CD4-positive, alpha-beta T cell (primary cell): ENCODE results near the gene KLF15. TPM values are rescaled to one million over a fixed set of nuclear protein-coding genes. Genes with fewer than 3 reads are reported as not detected.

Experiments used
- ATAC-seq: fragments of 200-7000 bp; cut with Tn5 transposase; one replicate; pipeline ENCODE4 v1.10.0; 2022; ENCODE audit warnings: mild to moderate bottlenecking; ENCODE audit not compliant: poor library complexity
- CTCF ChIA-PET: fragments of 350-600 bp; sonication (Branson Sonifier 250); formaldehyde crosslinking; loops from one replicate; lab custom pipeline; 2021; ENCODE audit warnings: antibody characterized with exemption, inconsistent platforms; lab: Charles Lee
- POLR2A ChIA-PET: fragments of 350-600 bp; sonication (Branson Sonifier 250); formaldehyde crosslinking; loops from one replicate; lab custom pipeline; 2021; ENCODE audit warnings: antibody characterized with exemption, inconsistent platforms; lab: Charles Lee
- DNase-seq, 14 experiments: peaks; one replicate each; pipeline ENCODE4 v3.0.0-alpha.2; 2013 to 2020; ENCODE audit warnings: mixed read lengths in 2 of 14
- H3K27ac ChIP-seq, 2 donors: one replicate each; pipeline versions ENCODE4 v1.5.1 to v1.7.0; 2013; ENCODE audit warnings: low read length in 2 of 2, low read depth in 1 of 2, mild to moderate bottlenecking in 1 of 2
- H3K27me3 ChIP-seq, 2 experiments: 1 replicate in 1 of 2; 2 replicates in 1 of 2; pipeline versions ENCODE4 v1.6.1 to v1.7.0; 2013; ENCODE audit warnings: low read length in 2 of 2, control low read depth in 1 of 2, mild to moderate bottlenecking in 1 of 2, moderate library complexity in 1 of 2; ENCODE audit not compliant: insufficient read depth in 2 of 2, control insufficient read depth in 1 of 2
- H3K36me3 ChIP-seq: one replicate; pipeline ENCODE4 v1.6.1; 2013; ENCODE audit warnings: low read length, control low read depth; ENCODE audit not compliant: insufficient read depth
- H3K4me1 ChIP-seq: one replicate; pipeline ENCODE4 v1.6.1; 2013; ENCODE audit warnings: low read length, control low read depth; ENCODE audit not compliant: insufficient read depth
- H3K4me3 ChIP-seq: one replicate; pipeline ENCODE4 v1.5.1; 2013; ENCODE audit warnings: mild to moderate bottlenecking, low read length, moderate library complexity
- H3K9me3 ChIP-seq, 2 experiments: 1 replicate in 1 of 2; 2 replicates in 1 of 2; pipeline versions ENCODE4 v1.6.1 to v1.7.0; 2013; ENCODE audit warnings: low read length in 2 of 2, mild to moderate bottlenecking in 2 of 2, control low read depth in 1 of 2, moderate library complexity in 1 of 2; ENCODE audit not compliant: control insufficient read depth in 1 of 2, insufficient read depth in 1 of 2
- H3K27ac Mint-ChIP-seq: one replicate; pipeline ENCODE4 v1.8.0; 2020; ENCODE audit warnings: mixed read lengths
- H3K27me3 Mint-ChIP-seq: one replicate; pipeline ENCODE4 v1.8.0; 2021; ENCODE audit warnings: mixed read lengths
- H3K36me3 Mint-ChIP-seq: one replicate; pipeline ENCODE4 v1.8.0; 2021; ENCODE audit warnings: low read depth, mixed read lengths
- H3K4me1 Mint-ChIP-seq: one replicate; pipeline ENCODE4 v1.8.0; 2021; ENCODE audit warnings: low read depth, mixed read lengths
- H3K4me3 Mint-ChIP-seq: one replicate; pipeline ENCODE4 v1.8.0; 2020; ENCODE audit warnings: mild to moderate bottlenecking, mixed read lengths
- H3K9me3 Mint-ChIP-seq: one replicate; pipeline ENCODE4 v1.8.0; 2020; ENCODE audit warnings: mixed read lengths
- intact Hi-C, 2 experiments: fragments of 100-400 bp; cut with DNase I in 1 of 2; cut with micrococcal nuclease in 1 of 2; formaldehyde crosslinking; loops; one replicate each; pipeline versions ENCODE4 v1.15.1 to v1.9.0; 2023 to 2025; cut with DNase I, micrococcal nuclease
- total RNA-seq, 174 experiments: library from RNA in 2 of 174; stranded (reverse) in 2 of 174; gene quantifications; one replicate each; pipeline ENCODE4 v1.2.3 and lab custom pipeline; 2021 to 2026
- TF ChIP-seq, protein P1 (sequence below): fragments of 200-600 bp; IDR thresholded peaks from one replicate; pipeline ENCODE4 v1.8.0; 2022; ENCODE audit warnings: antibody characterized with exemption, mild to moderate bottlenecking

Gene KLF15
- total RNA-seq, 2 experiments from 2014 or later: 0.30 TPM; not detected in 1

DNA sequence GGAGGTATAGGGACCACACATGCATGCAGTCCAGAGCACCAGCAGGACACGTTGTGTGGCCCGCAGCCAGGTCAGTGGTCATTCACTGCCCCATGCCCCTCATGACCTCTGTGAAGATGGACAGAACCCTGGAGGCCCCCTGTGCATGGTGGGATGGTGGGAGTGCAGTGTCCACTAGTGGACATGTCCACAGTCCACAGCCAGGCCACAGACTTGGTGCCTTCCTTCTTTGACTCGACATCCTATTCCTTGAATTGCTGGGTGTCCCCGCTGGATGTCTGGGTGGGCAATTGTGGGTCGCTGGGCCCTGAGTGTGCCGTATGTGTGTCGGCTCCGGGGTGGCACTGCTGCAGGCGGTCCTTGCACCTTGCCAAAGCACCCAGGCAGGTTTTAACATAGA, 35.7 kb downstream of the KLF15 start:
- Mint-ChIP-seq H3K4me1 (no peaks in the 10 kb centered on the region), H3K36me3 (no peaks in the 10 kb centered on the region), H3K27ac (no peak overlapping the region), H3K9me3 (peaks cover 2% of the 10 kb centered on the region), H3K27me3 (peaks cover 4% of the 10 kb centered on the region), H3K4me3 (no peak overlapping the region)
- Histone ChIP-seq H3K4me3 (no peak overlapping the region), H3K27ac (no peak overlapping the region), H3K27me3 (peaks cover 0 to 2% of the 10 kb centered on the region in 2 experiments), H3K4me1 (no peaks in the 10 kb centered on the region), H3K9me3 (no peaks in the 10 kb centered on the region), H3K36me3 (no peaks in the 10 kb centered on the region)
- TF ChIP-seq, protein P1, sequence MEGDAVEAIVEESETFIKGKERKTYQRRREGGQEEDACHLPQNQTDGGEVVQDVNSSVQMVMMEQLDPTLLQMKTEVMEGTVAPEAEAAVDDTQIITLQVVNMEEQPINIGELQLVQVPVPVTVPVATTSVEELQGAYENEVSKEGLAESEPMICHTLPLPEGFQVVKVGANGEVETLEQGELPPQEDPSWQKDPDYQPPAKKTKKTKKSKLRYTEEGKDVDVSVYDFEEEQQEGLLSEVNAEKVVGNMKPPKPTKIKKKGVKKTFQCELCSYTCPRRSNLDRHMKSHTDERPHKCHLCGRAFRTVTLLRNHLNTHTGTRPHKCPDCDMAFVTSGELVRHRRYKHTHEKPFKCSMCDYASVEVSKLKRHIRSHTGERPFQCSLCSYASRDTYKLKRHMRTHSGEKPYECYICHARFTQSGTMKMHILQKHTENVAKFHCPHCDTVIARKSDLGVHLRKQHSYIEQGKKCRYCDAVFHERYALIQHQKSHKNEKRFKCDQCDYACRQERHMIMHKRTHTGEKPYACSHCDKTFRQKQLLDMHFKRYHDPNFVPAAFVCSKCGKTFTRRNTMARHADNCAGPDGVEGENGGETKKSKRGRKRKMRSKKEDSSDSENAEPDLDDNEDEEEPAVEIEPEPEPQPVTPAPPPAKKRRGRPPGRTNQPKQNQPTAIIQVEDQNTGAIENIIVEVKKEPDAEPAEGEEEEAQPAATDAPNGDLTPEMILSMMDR: no peak
- ATAC-seq (no peak), DNase-seq (peak in 1 of 14 experiments; percentile 1)
- POLR2A ChIA-PET: no interaction called here
- CTCF ChIA-PET: no interaction called here
- intact Hi-C loops: no loop called here

DNA sequence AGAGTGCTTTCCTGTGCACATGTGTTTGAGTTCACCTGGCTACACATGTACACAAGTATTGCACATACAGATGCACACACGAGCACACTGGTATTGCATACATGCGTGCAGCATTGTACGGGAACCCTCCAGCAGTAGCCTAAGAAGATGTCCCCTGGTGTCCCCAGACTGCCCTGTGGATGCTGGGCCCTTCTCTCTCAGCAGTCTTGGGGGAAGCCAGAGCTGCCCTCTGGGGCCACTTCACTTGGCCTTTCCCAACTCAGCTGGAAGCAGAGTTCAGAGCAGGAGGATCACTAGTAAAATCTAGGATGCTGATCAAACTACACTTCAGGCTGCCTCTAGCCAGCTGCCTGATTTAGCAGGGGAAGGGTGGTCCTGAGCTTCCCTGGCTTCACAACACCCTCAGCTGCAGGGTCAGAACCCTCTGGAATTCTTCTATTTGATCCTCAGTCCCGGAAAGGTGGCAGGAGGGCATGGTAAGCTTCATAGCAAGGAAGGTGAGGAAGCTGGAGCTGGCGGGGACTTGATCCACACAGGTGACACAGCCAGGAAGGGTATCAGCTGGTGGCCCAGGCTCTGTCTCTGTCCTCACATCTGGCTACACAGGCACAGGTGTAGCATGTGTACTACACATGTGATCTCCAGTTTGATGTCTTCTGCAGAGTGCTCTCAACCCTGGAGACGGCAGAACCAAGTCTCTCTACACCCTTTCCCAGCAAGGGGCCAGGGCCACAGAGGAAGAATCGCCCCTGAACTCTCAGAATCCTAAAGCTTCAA, 36.5 kb downstream of the KLF15 start:
- H3K27me3 Mint-ChIP-seq: no peaks in the 10 kb centered on the region
- Histone ChIP-seq H3K27me3 (peaks cover 0 to 2% of the 10 kb centered on the region in 2 experiments), H3K4me1 (no peaks in the 10 kb centered on the region), H3K36me3 (no peaks in the 10 kb centered on the region), H3K9me3 (no peaks in the 10 kb centered on the region), H3K27ac (no peak overlapping the region), H3K4me3 (no peak overlapping the region)
- H3K4me3 Mint-ChIP-seq: no peak overlapping the region
- intact Hi-C loops: no loop called here
- no peak overlapping the region for H3K27ac Mint-ChIP-seq
- ChIA-PET POLR2A (no interaction called here), CTCF (no interaction called here)
- H3K4me1 Mint-ChIP-seq: no peaks in the 10 kb centered on the region
- ATAC-seq: no peak
- H3K36me3 Mint-ChIP-seq: no peaks in the 10 kb centered on the region
- TF ChIP-seq, protein P1: no peak
- no peaks in the 10 kb centered on the region for H3K9me3 Mint-ChIP-seq
- DNase-seq: peak in 1 of 14 experiments; percentile 23

DNA sequence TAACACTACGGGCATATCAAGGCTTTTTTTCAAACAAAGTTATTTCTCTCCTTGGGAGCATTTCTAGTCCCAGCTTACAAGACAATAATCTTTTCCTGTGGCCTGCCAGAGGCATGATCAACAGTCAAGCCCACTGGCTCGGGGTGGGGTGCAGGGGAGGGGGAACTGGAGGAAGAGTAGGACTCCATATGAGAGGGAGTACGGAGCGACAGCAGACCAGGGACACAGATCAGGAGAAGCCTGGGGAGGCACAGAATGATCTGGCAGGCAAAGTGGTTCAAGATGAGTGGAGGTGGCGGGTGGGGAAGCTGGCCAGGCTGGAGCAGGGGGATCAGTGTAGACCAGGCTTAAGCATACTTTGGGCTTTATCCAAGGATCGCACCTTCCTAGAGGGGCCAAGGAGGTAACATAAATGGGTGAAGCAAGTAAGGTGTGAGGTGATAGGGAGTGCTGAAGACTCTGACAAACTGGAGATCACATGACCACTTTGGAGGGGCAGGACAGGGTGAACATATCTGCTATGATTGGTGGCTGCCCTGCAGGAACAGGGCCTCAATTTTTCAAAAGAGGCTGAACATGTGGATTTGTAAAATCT, 37.4 kb downstream of the KLF15 start:
- CTCF ChIA-PET: no interaction called here
- no peak for DNase-seq
- ATAC-seq: no peak
- TF ChIP-seq, protein P1: no peak
- Mint-ChIP-seq H3K27ac (no peak overlapping the region), H3K27me3 (no peaks in the 10 kb centered on the region), H3K36me3 (no peaks in the 10 kb centered on the region), H3K9me3 (no peaks in the 10 kb centered on the region), H3K4me1 (no peaks in the 10 kb centered on the region), H3K4me3 (no peak overlapping the region)
- Histone ChIP-seq H3K36me3 (no peaks in the 10 kb centered on the region), H3K27ac (no peak overlapping the region), H3K9me3 (peaks cover 0 to 4% of the 10 kb centered on the region in 2 experiments), H3K4me1 (no peaks in the 10 kb centered on the region), H3K4me3 (no peak overlapping the region), H3K27me3 (peaks cover 0 to 2% of the 10 kb centered on the region in 2 experiments)
- intact Hi-C loops: no loop called here
- POLR2A ChIA-PET: no interaction called here
